Keratinocyte (primary cell): ENCODE results near the gene PACC1.

Source experiments
- CTCF ChIP-seq, 3 experiments: IDR thresholded peaks in 1 of 3; conservative IDR thresholded peaks in 1 of 3; optimal IDR thresholded peaks in 1 of 3; 2 replicates in 2 of 3; 3 replicates in 1 of 3; pipeline versions ENCODE3 to v1.5.1; 2011; ENCODE audit warnings: low read length in 3 of 3, mild to moderate bottlenecking in 3 of 3, moderate library complexity in 2 of 3, control low read depth in 1 of 3, inconsistent platforms in 1 of 3; ENCODE audit not compliant: insufficient read depth in 2 of 3; ENCODE audit errors: extremely low read depth in 1 of 3
- EZH2 ChIP-seq: IDR thresholded peaks from one replicate; pipeline ENCODE4 v1.6.1; 2012; ENCODE audit warnings: inconsistent platforms, mild to moderate bottlenecking, low read length, moderate library complexity

DNA sequence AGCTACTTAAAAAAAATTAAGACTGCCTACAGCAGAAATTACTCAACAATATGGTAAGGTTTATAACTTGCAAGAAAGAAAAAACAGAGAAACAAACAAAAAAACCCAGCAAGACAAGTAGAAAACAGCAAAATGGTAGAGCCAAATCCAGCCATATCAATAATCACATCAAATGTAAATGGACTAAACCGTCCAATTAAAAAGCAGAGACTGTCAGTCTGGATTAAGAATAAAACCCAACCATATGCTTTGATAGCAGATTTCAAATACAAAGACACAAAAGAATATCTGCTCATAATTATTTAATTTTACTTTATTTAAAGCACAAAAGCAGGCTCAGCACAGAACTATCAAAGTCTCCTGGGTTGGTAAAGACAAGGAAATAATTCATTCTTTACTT lies 17.5 kb downstream of the PACC1 start:
- TF ChIP-seq EZH2 (no peak), CTCF (optimal IDR thresholded peaks at IDR 0.05 in 1 of 3, IDR thresholded peaks at IDR 0.05 in 1 of 3, conservative IDR thresholded peaks at IDR 0.05 in 1 of 3; ENCODE audit: extremely low read depth in 1 of 3, insufficient read depth in 2 of 3, low read length in 3 of 3) (no peak)
